H9 (cell line): ENCODE measurements around the gene NTF4. TPM values are rescaled to one million over a fixed set of nuclear protein-coding genes. Genes with fewer than 3 reads are reported as not detected.
"Not testable (repeated sequence)": the region's sequence is repeated elsewhere in the genome, so short reads cannot be mapped to it uniquely, and the experiment has no call there.

Experiments used
- DNase-seq: peaks from one replicate; pipeline ENCODE4 v3.0.0-alpha.2; 2017
- H2AFZ ChIP-seq: one replicate; pipeline ENCODE4 v1.6.1; 2013; ENCODE audit warnings: mild to moderate bottlenecking, low read length, control low read depth, moderate library complexity
- H2AK5ac ChIP-seq: 2 replicates; pipeline ENCODE4 v1.6.1; 2013; ENCODE audit warnings: low read length, control low read depth, mixed read lengths; ENCODE audit not compliant: insufficient read length
- H2BK120ac ChIP-seq: one replicate; pipeline ENCODE4 v1.6.1; 2013; ENCODE audit warnings: low read depth, mild to moderate bottlenecking, low read length, control low read depth, inconsistent platforms; ENCODE audit not compliant: poor library complexity, severe bottlenecking
- H2BK12ac ChIP-seq: 2 replicates; pipeline ENCODE4 v1.6.1; 2013; ENCODE audit warnings: low read length, control low read depth, mixed read lengths, low read depth; ENCODE audit not compliant: insufficient read length
- H2BK15ac ChIP-seq: 2 replicates; pipeline ENCODE4 v1.6.1; 2013; ENCODE audit warnings: low read depth, low read length, control low read depth
- H2BK20ac ChIP-seq: one replicate; pipeline ENCODE4 v1.6.1; 2013; ENCODE audit warnings: low read depth, mild to moderate bottlenecking, low read length, control low read depth, inconsistent platforms; ENCODE audit not compliant: poor library complexity, severe bottlenecking
- H2BK5ac ChIP-seq: 2 replicates; pipeline ENCODE4 v1.6.1; 2013; ENCODE audit warnings: low read length, control low read depth, mixed read lengths; ENCODE audit not compliant: insufficient read length
- H3K14ac ChIP-seq: 2 replicates; pipeline ENCODE4 v1.6.1; 2013; ENCODE audit warnings: low read length, control low read depth; ENCODE audit not compliant: insufficient read depth
- H3K18ac ChIP-seq: 2 replicates; pipeline ENCODE4 v1.6.1; 2013; ENCODE audit warnings: low read depth, mild to moderate bottlenecking, mixed read lengths, low read length, control low read depth; ENCODE audit not compliant: insufficient read length
- H3K23ac ChIP-seq: 2 replicates; pipeline ENCODE4 v1.6.1; 2013; ENCODE audit warnings: low read length, control low read depth, mixed read lengths, low read depth; ENCODE audit not compliant: insufficient read length
- H3K23me2 ChIP-seq: 2 replicates; pipeline ENCODE4 v1.6.1; 2013; ENCODE audit warnings: low read depth, mild to moderate bottlenecking, mixed read lengths, low read length, control low read depth; ENCODE audit not compliant: insufficient read length, poor library complexity, severe bottlenecking
- H3K27ac ChIP-seq: 2 replicates; pipeline ENCODE4 v1.5.1; 2013; ENCODE audit warnings: low read length, control low read depth, mixed read lengths, low read depth; ENCODE audit not compliant: insufficient read length
- H3K27me3 ChIP-seq: 2 replicates; pipeline ENCODE4 v1.6.1; 2013; ENCODE audit warnings: low read length, control low read depth, inconsistent platforms; ENCODE audit not compliant: insufficient read depth
- H3K4ac ChIP-seq: 2 replicates; pipeline ENCODE4 v1.6.1; 2013; ENCODE audit warnings: low read depth, mild to moderate bottlenecking, control low read depth, inconsistent platforms, low read length, moderate library complexity
- H3K4me1 ChIP-seq: 2 replicates; pipeline ENCODE4 v1.6.1; 2013; ENCODE audit warnings: low read length, control low read depth, inconsistent platforms; ENCODE audit not compliant: insufficient read depth
- H3K4me2 ChIP-seq: 2 replicates; pipeline ENCODE4 v1.6.1; 2013; ENCODE audit warnings: low read length, control low read depth, mixed read lengths; ENCODE audit not compliant: insufficient read length, insufficient read depth
- H3K56ac ChIP-seq: 2 replicates; pipeline ENCODE4 v1.6.1; 2013; ENCODE audit warnings: low read depth, mild to moderate bottlenecking, mixed read lengths, low read length, control low read depth; ENCODE audit not compliant: insufficient read length
- H3K79me1 ChIP-seq: 2 replicates; pipeline ENCODE4 v1.6.1; 2013; ENCODE audit warnings: low read depth, mild to moderate bottlenecking, moderate library complexity, low read length, control low read depth, inconsistent platforms; ENCODE audit not compliant: insufficient read depth, poor library complexity, severe bottlenecking
- H3K79me2 ChIP-seq: 2 replicates; pipeline ENCODE4 v1.6.1; 2013; ENCODE audit warnings: low read length, control low read depth, inconsistent platforms; ENCODE audit not compliant: insufficient read depth
- H3K9ac ChIP-seq: 2 replicates; pipeline ENCODE4 v1.6.1; 2013; ENCODE audit warnings: low read length, control low read depth, mixed read lengths; ENCODE audit not compliant: insufficient read length; ENCODE audit errors: extremely low read depth
- H3K9me3 ChIP-seq: one replicate; pipeline ENCODE4 v1.6.1; 2013; ENCODE audit warnings: low read depth, low read length, inconsistent platforms; ENCODE audit not compliant: control insufficient read depth
- H3T11ph ChIP-seq: one replicate; pipeline ENCODE4 v1.6.1; 2013; ENCODE audit warnings: mild to moderate bottlenecking, low read length, control low read depth, inconsistent platforms
- H4K20me1 ChIP-seq: one replicate; pipeline ENCODE4 v1.6.1; 2013; ENCODE audit not compliant: control insufficient read depth, insufficient read length, insufficient read depth
- H4K5ac ChIP-seq: 2 replicates; pipeline ENCODE4 v1.6.1; 2013; ENCODE audit warnings: low read depth, mild to moderate bottlenecking, mixed read lengths, low read length, control low read depth; ENCODE audit not compliant: insufficient read length
- H4K8ac ChIP-seq: replicated peaks from 2 replicates; pipeline ENCODE4 v1.6.1; 2013; ENCODE audit warnings: low read length, control low read depth, mixed read lengths, low read depth; ENCODE audit not compliant: insufficient read length
- H4K91ac ChIP-seq: 2 replicates; pipeline ENCODE4 v1.6.1; 2013; ENCODE audit warnings: low read depth, mild to moderate bottlenecking, moderate library complexity, mixed read lengths, low read length, control low read depth; ENCODE audit not compliant: insufficient read length
- H3K27ac Mint-ChIP-seq, 3 experiments: 2 replicates in 2 of 3; 3 replicates in 1 of 3; pipeline ENCODE4 v1.8.0; 2020 to 2021; ENCODE audit warnings: mixed read lengths in 3 of 3, mild to moderate bottlenecking in 1 of 3, moderate library complexity in 1 of 3
- H3K27me3 Mint-ChIP-seq: 2 replicates; pipeline ENCODE4 v1.8.0; 2021; ENCODE audit warnings: low read depth, mild to moderate bottlenecking, moderate library complexity, mixed read lengths
- H3K36me3 Mint-ChIP-seq, 3 experiments: 2 replicates in 2 of 3; 3 replicates in 1 of 3; pipeline ENCODE4 v1.8.0; 2020 to 2021; ENCODE audit warnings: low read depth in 3 of 3, mixed read lengths in 3 of 3; ENCODE audit not compliant: insufficient read depth in 1 of 3
- H3K4me1 Mint-ChIP-seq, 2 experiments: 2 replicates each; pipeline ENCODE4 v1.8.0; 2020; ENCODE audit warnings: mixed read lengths in 2 of 2
- H3K4me3 Mint-ChIP-seq, 2 experiments: 2 replicates in 1 of 2; 3 replicates in 1 of 2; pipeline ENCODE4 v1.8.0; 2020 to 2021; ENCODE audit warnings: mild to moderate bottlenecking in 2 of 2, mixed read lengths in 2 of 2, moderate library complexity in 1 of 2
- H3K9me3 Mint-ChIP-seq, 2 experiments: 2 replicates in 1 of 2; 3 replicates in 1 of 2; pipeline ENCODE4 v1.8.0; 2020; ENCODE audit warnings: mild to moderate bottlenecking in 2 of 2, mixed read lengths in 2 of 2, moderate library complexity in 1 of 2
- WGBS: extraction: QIAGEN DNeasy Blood & Tissue Kit; methylation state at CpG from one replicate; pipeline ENCODE4 v1.1.7; 2013; ENCODE audit warnings: missing lambda C conversion rate, low lambda C conversion rate, mixed read lengths; ENCODE audit not compliant: insufficient read length; ENCODE audit errors: extremely low coverage; 5-methylcytosine and 5-hydroxymethylcytosine counted together
- total RNA-seq: library from RNA; stranded (reverse); gene quantifications from 2 replicates; pipeline ENCODE4 v1.2.1, GENCODE V29; 2021

Gene NTF4
- total RNA-seq, 1 experiment from 2014 or later, result 2.1 TPM

DNA sequence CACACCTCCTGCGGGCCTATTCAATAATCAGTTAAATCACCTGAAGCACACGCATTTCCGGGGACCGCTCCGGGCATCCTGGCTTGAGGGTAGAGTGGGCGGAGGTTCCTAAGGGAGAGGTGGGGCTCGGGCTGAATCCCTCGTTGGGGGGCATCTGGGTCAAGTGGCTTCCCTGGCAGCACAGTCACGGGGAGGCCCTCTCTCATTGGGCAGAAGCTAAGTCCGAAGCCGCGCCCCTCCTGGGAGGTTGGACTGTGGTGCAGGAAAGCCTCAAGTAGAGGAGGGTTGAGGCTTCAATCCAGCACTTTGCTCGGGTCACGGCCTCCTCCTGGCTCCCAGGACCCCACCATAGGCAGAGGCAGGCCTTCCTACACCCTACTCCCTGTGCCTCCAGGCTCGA is 21.1 kb downstream of the NTF4 start, which contains the start of gene CGB5:
Gene CGB5 (plus strand): TSS at position 301 of the 400 bp plus-strand sequence. CDS start 362 bp downstream, outside the sequence.
- H3K23me2 ChIP-seq, H3K4ac ChIP-seq, H4K8ac ChIP-seq, H3K23ac ChIP-seq, H4K20me1 ChIP-seq, H3K56ac ChIP-seq, H3K4me3 Mint-ChIP-seq, H3K9me3 Mint-ChIP-seq, DNase-seq, H3K9ac ChIP-seq, H3K36me3 Mint-ChIP-seq, H3T11ph ChIP-seq, H4K91ac ChIP-seq, H3K9me3 ChIP-seq, H3K18ac ChIP-seq, H2BK20ac ChIP-seq, H3K79me2 ChIP-seq, H3K27ac Mint-ChIP-seq, H3K4me2 ChIP-seq, H2BK5ac ChIP-seq, H3K79me1 ChIP-seq, H2BK12ac ChIP-seq, H3K27ac ChIP-seq, H4K5ac ChIP-seq, H2BK15ac ChIP-seq, H3K4me1 ChIP-seq, H3K4me1 Mint-ChIP-seq, H2AK5ac ChIP-seq, H2BK120ac ChIP-seq, H2AFZ ChIP-seq, H3K27me3 ChIP-seq, H3K14ac ChIP-seq: not testable (repeated sequence)
- peaks cover 22% of the 10 kb centered on the region for H3K27me3 Mint-ChIP-seq
- no CpG with 5 or more reads among the region's 15 CpGs for WGBS

DNA sequence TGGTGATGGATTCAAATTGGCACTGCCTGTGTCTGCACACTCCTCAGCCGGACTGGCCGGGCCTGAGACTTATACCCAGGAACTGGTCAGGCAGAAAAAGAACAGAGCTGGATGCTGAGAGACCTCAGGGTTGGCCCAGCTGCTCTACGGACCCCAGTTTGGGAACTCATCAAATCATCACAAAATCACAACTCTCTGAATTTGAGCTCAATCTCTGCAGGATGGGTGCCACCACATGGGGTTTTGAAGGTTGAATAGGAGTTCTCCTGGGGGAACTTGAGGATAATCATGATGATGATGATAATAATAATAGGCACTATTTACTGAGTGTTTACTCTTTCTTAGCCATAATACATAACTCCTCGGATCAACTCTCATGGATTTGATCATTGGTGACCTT is 22.0 kb downstream of the NTF4 start:
- no CpG with 5 or more reads among the region's 4 CpGs for WGBS
- H3K56ac ChIP-seq, H3K27ac Mint-ChIP-seq, H4K91ac ChIP-seq, H3T11ph ChIP-seq, H2BK12ac ChIP-seq, H4K5ac ChIP-seq, DNase-seq, H3K4me1 ChIP-seq, H2BK5ac ChIP-seq, H2BK15ac ChIP-seq, H3K4me2 ChIP-seq, H3K14ac ChIP-seq, H3K23me2 ChIP-seq, H3K27me3 ChIP-seq, H2AFZ ChIP-seq, H3K9ac ChIP-seq, H3K4ac ChIP-seq, H3K79me2 ChIP-seq, H2BK120ac ChIP-seq, H3K9me3 ChIP-seq, H3K9me3 Mint-ChIP-seq, H3K4me1 Mint-ChIP-seq, H2BK20ac ChIP-seq, H4K8ac ChIP-seq, H3K23ac ChIP-seq, H3K27ac ChIP-seq, H3K18ac ChIP-seq, H2AK5ac ChIP-seq, H4K20me1 ChIP-seq, H3K36me3 Mint-ChIP-seq, H3K4me3 Mint-ChIP-seq, H3K79me1 ChIP-seq: not testable (repeated sequence)
- peaks cover 25% of the 10 kb centered on the region for H3K27me3 Mint-ChIP-seq
